ENCODE results near the gene APOBEC3C. TPM values are rescaled to one million over a fixed set of nuclear protein-coding genes. Genes with fewer than 3 reads are reported as not detected.
A peak's percentile ranks its signal among the peaks of the same experiment; 100 is the strongest.
"Not testable (repeated sequence)": the region's sequence is repeated elsewhere in the genome, so short reads cannot be mapped to it uniquely, and the experiment has no call there.

Gene APOBEC3C
- total RNA-seq, 4 donors from 2014 or later = 3.6 to 48.2 (median 6.7) TPM

GRCh38 chr22:38997518-38997917 lies 16.5 kb upstream of the APOBEC3C start:
- Histone ChIP-seq H3K27ac (no peak overlapping the region), H3K27me3 (no peaks in the 10 kb centered on the region), H3K36me3 (no peaks in the 10 kb centered on the region), H3K9me3 (no peaks in the 10 kb centered on the region), H3K4me1 (no peaks in the 10 kb centered on the region), H3K4me3 (no peak overlapping the region)
- no peak for DNase-seq
- intact Hi-C loops (cut with DNase I; ENCODE audit: low total_unique reads) = no loop called here
- no peak for TF ChIP-seq POLR2A (IDR thresholded peaks at IDR 0.05)
- TF ChIP-seq, protein P1, sequence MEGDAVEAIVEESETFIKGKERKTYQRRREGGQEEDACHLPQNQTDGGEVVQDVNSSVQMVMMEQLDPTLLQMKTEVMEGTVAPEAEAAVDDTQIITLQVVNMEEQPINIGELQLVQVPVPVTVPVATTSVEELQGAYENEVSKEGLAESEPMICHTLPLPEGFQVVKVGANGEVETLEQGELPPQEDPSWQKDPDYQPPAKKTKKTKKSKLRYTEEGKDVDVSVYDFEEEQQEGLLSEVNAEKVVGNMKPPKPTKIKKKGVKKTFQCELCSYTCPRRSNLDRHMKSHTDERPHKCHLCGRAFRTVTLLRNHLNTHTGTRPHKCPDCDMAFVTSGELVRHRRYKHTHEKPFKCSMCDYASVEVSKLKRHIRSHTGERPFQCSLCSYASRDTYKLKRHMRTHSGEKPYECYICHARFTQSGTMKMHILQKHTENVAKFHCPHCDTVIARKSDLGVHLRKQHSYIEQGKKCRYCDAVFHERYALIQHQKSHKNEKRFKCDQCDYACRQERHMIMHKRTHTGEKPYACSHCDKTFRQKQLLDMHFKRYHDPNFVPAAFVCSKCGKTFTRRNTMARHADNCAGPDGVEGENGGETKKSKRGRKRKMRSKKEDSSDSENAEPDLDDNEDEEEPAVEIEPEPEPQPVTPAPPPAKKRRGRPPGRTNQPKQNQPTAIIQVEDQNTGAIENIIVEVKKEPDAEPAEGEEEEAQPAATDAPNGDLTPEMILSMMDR (IDR thresholded peaks at IDR 0.05) = no peak

DNA sequence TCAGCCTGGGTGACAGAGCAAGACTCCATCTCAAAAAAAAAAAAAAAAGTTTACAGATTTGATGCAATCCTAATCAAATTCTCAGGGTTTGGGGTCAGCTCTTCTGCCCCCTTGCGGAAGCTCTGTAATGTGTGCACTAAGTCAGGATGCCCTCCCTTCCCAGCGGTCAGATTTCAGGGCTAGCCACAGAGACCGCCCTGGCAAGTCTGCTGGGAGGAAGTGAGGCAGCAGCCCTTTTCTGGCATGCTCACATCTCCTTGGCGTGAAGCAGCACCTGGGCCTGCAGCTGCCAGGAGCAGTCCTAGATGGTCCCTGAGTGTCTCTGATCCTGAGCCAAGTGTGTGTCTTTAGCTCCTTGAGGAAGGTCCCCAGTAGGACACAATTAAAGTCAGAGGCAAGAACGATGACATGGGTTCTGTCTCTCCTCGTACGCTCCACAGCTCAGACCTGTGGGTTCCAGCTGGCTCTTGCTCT lies 10.9 kb upstream of the APOBEC3C start:
- TF ChIP-seq, protein P1 (IDR thresholded peaks at IDR 0.05) = peak; percentile 70 to 82 (median 74)
- TF ChIP-seq POLR2A (IDR thresholded peaks at IDR 0.05) = no peak
- peak; percentile 75 to 77 for DNase-seq
- Histone ChIP-seq H3K4me1 (no peaks in the 10 kb centered on the region), H3K27me3 (no peaks in the 10 kb centered on the region), H3K9me3 (no peaks in the 10 kb centered on the region), H3K27ac (no peak overlapping the region), H3K36me3 (no peaks in the 10 kb centered on the region), H3K4me3 (no peak overlapping the region)
- intact Hi-C loops (cut with DNase I; ENCODE audit: low total_unique reads) = no loop called here

DNA sequence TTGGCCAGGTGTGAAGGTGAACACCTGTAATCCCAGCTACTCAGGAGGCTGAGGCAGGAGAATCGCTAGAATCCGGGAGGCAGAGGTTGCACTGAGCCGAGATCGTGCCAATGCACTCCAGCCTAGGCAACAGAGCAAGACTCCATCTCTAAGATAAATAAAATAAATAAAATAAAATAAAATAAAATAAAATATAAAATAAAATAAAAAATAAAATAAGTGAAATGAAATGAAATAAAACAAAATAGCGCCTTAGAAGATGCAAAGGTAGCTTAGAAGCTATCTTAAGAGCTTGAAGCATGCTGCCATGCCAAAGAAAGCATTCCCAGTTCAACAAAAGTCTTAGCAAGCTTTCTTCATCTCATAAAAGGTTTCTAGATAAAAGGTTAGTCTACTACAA lies 6.9 kb upstream of the APOBEC3C start:
- no peak for DNase-seq
- Histone ChIP-seq H3K27me3 (no peaks in the 10 kb centered on the region), H3K27ac (no peak overlapping the region), H3K36me3 (no peaks in the 10 kb centered on the region), H3K4me3 (no peak overlapping the region), H3K9me3 (no peaks in the 10 kb centered on the region), H3K4me1 (no peaks in the 10 kb centered on the region)
- intact Hi-C loops (cut with DNase I; ENCODE audit: low total_unique reads) = no loop called here
- TF ChIP-seq POLR2A (IDR thresholded peaks at IDR 0.05) = no peak

GRCh38 chr22:39008271-39008850 lies 5.7 kb upstream of the APOBEC3C start:
- H3K4me3 ChIP-seq; H3K4me1 ChIP-seq; H3K27me3 ChIP-seq; H3K27ac ChIP-seq; DNase-seq; intact Hi-C loops (cut with DNase I; ENCODE audit: low total_unique reads); H3K36me3 ChIP-seq; H3K9me3 ChIP-seq: not testable (repeated sequence)

DNA sequence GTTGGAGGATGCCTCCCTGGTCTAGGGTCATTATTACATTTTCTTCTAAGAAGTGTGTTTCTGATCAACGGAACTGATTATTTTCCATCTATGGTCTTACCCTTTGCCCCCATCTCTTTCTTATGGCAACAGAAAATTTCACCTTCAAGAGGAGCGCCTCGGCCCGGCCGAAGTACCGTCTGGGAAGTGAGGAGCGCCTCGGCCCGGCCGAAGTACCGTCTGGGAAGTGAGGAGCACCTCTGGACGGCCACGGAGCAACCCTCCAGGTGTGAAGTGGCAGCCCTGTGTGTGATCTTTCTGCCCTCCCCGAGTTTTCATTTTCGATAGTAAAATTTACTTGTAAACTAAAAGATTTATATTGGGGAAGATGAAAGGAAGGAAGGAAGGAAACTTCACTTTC lies 3.1 kb upstream of the APOBEC3C start:
- DNase-seq = no peak
- H3K4me3 ChIP-seq = no peak overlapping the region
- no peak for TF ChIP-seq POLR2A (IDR thresholded peaks at IDR 0.05)
- TF ChIP-seq, protein P1 (IDR thresholded peaks at IDR 0.05) = no peak
- no peaks in the 10 kb centered on the region for H3K9me3 ChIP-seq
- H3K27me3 ChIP-seq = no peaks in the 10 kb centered on the region
- intact Hi-C loops (cut with DNase I; ENCODE audit: low total_unique reads) = no loop called here
- peaks cover 0 to 8% of the 10 kb centered on the region in 2 donors for H3K4me1 ChIP-seq
- no peaks in the 10 kb centered on the region for H3K36me3 ChIP-seq
- no peak overlapping the region for H3K27ac ChIP-seq

GRCh38 chr22:39012533-39013511 lies 1.2 kb upstream of the APOBEC3C start:
- H3K4me1 ChIP-seq = peaks cover 0 to 8% of the 10 kb centered on the region in 2 donors
- peak overlapping the region in 1 of 2 donors; percentile 40 for H3K4me3 ChIP-seq
- peak overlapping the region; percentile 80 to 92 for H3K27ac ChIP-seq
- TF ChIP-seq, protein P1 (IDR thresholded peaks at IDR 0.05) = no peak
- no peak for TF ChIP-seq POLR2A (IDR thresholded peaks at IDR 0.05)
- peak; percentile 55 to 60 for DNase-seq
- H3K36me3 ChIP-seq = no peaks in the 10 kb centered on the region
- no peaks in the 10 kb centered on the region for H3K27me3 ChIP-seq
- H3K9me3 ChIP-seq = no peaks in the 10 kb centered on the region
- intact Hi-C loops (cut with DNase I; ENCODE audit: low total_unique reads) = no loop called here

- H3K9me3 ChIP-seq; H3K27me3 ChIP-seq; DNase-seq; H3K36me3 ChIP-seq; H3K4me1 ChIP-seq; intact Hi-C loops (cut with DNase I; ENCODE audit: low total_unique reads): not testable (repeated sequence)
- peak overlapping the region; percentile 80 to 92 for H3K27ac ChIP-seq
- H3K4me3 ChIP-seq = peak overlapping the region; percentile 40 to 54
Measured at GRCh38 chr22:39013561-39013941, 506 bp upstream of the APOBEC3C start.

DNA sequence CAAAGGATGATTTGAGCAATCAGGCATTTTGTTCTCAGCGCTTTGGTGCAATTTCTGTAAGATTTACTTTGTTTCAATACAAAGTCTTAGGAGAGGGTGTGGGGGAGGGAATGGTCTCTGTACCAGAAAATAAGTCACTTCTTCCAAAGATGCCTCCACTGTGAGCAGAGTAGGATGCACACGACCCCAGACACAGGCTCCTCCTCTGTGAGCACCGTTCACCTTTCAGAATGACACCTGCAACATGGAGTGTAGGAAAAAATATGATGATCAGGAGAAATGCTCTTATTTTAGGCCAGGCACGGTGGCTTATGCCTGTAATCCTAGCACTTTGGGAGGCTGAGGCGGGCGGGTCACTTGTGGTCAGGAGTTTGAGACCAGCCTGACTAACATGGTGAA lies 665 bp downstream of the APOBEC3C start:
- H3K27me3 ChIP-seq; H3K36me3 ChIP-seq; H3K9me3 ChIP-seq; DNase-seq; intact Hi-C loops (cut with DNase I; ENCODE audit: low total_unique reads); H3K4me1 ChIP-seq: not testable (repeated sequence)
- Histone ChIP-seq H3K27ac (peak overlapping the region; percentile 80 to 92), H3K4me3 (peak overlapping the region; percentile 40 to 54)

Measured in uterus (tissue), 4 donors.